LNCAP (cell line): ENCODE data around the gene EEF1A2.

Experiments used
- CTCF ChIP-seq: fragments of 450-650 bp; IDR thresholded peaks from 2 replicates; pipeline ENCODE4 v1.5.1; 2017; ENCODE audit warnings: mild to moderate bottlenecking

EEF1A2 gene

DNA sequence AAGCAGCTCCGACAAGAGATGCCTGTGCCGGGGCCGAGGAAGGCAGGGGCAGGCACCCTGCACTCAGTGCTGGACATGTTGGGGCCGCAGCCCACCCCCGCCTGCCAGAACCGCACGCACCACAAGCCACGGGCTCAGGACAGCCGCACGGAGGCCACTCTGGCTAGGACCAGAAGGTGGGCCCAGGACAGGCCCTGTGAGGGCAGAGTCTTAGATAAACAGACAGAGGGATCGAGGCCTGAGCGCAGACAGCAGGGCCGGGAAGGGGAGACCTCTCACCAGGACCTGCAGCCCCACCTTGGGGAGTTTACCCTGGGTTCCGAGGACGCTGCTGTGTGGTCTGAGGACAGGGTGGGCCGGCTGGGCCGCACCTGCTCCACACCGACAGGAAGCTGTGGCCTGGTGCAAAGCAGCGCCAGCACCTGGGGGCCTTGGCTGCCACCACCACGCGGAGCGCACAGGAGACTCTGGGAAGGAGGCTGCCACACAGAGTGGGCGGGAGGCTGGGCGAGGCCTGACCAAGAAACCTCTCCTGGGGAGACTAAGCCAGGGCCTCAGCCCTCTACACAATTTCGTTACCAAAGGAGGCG is 58.4 kb downstream of the EEF1A2 start:
- TF ChIP-seq CTCF = no peak

- no peak for TF ChIP-seq CTCF
Observed at GRCh38 chr20:63439866-63440265, 59.0 kb downstream of the EEF1A2 start.

- no peak for TF ChIP-seq CTCF
Observed at GRCh38 chr20:63438121-63438520, 60.8 kb downstream of the EEF1A2 start.
